NB4 (cell line): ENCODE data around the gene ACCSL.

ENCODE experiments used
- DNase-seq: peaks from one replicate; pipeline ENCODE4 v3.0.0; 2010; ENCODE audit warnings: low read depth
- H3K4me3 ChIP-seq: one replicate; pipeline ENCODE4 v1.5.1; 2011; ENCODE audit warnings: mild to moderate bottlenecking, low read depth, low read length, moderate library complexity
- CTCF ChIP-seq: IDR thresholded peaks from one replicate; pipeline ENCODE4 v1.5.1; 2012; ENCODE audit warnings: low read depth, low read length
- MAX ChIP-seq: IDR thresholded peaks from 2 replicates; pipeline ENCODE4 v1.6.1; 2011; ENCODE audit warnings: low read depth, low read length
- MYC ChIP-seq: IDR thresholded peaks from 2 replicates; pipeline ENCODE4 v1.6.1; 2011; ENCODE audit warnings: low read depth, low read length
- POLR2A ChIP-seq: IDR thresholded peaks from 2 replicates; pipeline ENCODE4 v1.6.1; 2011; ENCODE audit warnings: mild to moderate bottlenecking; ENCODE audit not compliant: insufficient read length; ENCODE audit errors: extremely low read depth

The ACCSL gene

GRCh38 chr11:44047931-44048431 is at the start of gene ACCSL:
ACCSL (plus strand) TSS chr11:44047981; CDS start chr11:44048037, 56 bp downstream.
- H3K4me3 ChIP-seq, result no peak within 1 kb of the TSS
- peak; percentile 44 for DNase-seq
- TF ChIP-seq POLR2A (no peak), MAX (no peak), CTCF (no peak), MYC (no peak)

GRCh38 chr11:43998308-43998707 is 49.5 kb upstream of the ACCSL start:
- DNase-seq, result no peak
- TF ChIP-seq MAX (no peak), MYC (no peak), POLR2A (no peak), CTCF (no peak)
- H3K4me3 ChIP-seq, result no peak overlapping the region

- TF ChIP-seq MYC (no peak), CTCF (no peak), POLR2A (no peak), MAX (no peak)
Measured at GRCh38 chr11:44000731-44001130, 47.0 kb upstream of the ACCSL start.

GRCh38 chr11:44002191-44003093 is 45.3 kb upstream of the ACCSL start:
- no peak overlapping the region for H3K4me3 ChIP-seq
- no peak for DNase-seq
- TF ChIP-seq POLR2A (no peak), MAX (no peak), MYC (no peak), CTCF (no peak)

More at GRCh38 chr11:44000731-44001130, 47.0 kb upstream of the ACCSL start:
- H3K4me3 ChIP-seq, result no peak overlapping the region
- DNase-seq, result no peak

GRCh38 chr11:44003736-44004451 is 43.9 kb upstream of the ACCSL start:
- TF ChIP-seq MAX (no peak), CTCF (no peak), POLR2A (no peak), MYC (no peak)
- no peak for DNase-seq
- no peak overlapping the region for H3K4me3 ChIP-seq
